Activated T-helper 2 cell treated with anti-CD3 and anti-CD28 coated beads, Interferon-gamma antibody, Interleukin-2, Interleukin-4, amounts not matched to agents 10 μg/mL and 5 μg/mL and 100 μg/mL, durations not matched to agents 14 hours and 24 hours and 36 hours (primary cell): ENCODE data around the gene MMP28. TPM values are rescaled to one million over a fixed set of nuclear protein-coding genes. Genes with fewer than 3 reads are reported as not detected.

Source experiments
- DNase-seq: peaks from one replicate; pipeline ENCODE4 v3.0.0; 2021; ENCODE audit warnings: low spot score
- H3K27ac Mint-ChIP-seq: one replicate; pipeline ENCODE4 v1.8.0; 2021; ENCODE audit warnings: mixed read lengths
- H3K27me3 Mint-ChIP-seq: one replicate; pipeline ENCODE4 v1.8.0; 2021; ENCODE audit warnings: low read depth, mixed read lengths
- H3K36me3 Mint-ChIP-seq: one replicate; pipeline ENCODE4 v1.8.0; 2021; ENCODE audit warnings: low read depth, mixed read lengths
- H3K4me1 Mint-ChIP-seq: one replicate; pipeline ENCODE4 v1.8.0; 2021; ENCODE audit warnings: low read depth, mixed read lengths
- H3K4me3 Mint-ChIP-seq: one replicate; pipeline ENCODE4 v1.8.0; 2021; ENCODE audit warnings: low read depth, mild to moderate bottlenecking, moderate library complexity, mixed read lengths
- H3K9me3 Mint-ChIP-seq: one replicate; pipeline ENCODE4 v1.8.0; 2021; ENCODE audit warnings: mixed read lengths
- intact Hi-C: fragments of 100-400 bp; cut with micrococcal nuclease; formaldehyde crosslinking; loops from one replicate; pipeline ENCODE4 v1.15.1; 2023
- total RNA-seq: library from RNA; stranded (reverse); gene quantifications from 2 replicates; pipeline ENCODE4 v1.2.3, GENCODE V29; 2022

Gene MMP28
- total RNA-seq, 1 donor from 2014 or later, result not detected

- no peaks in the 10 kb centered on the region for H3K36me3 Mint-ChIP-seq
- H3K27me3 Mint-ChIP-seq, result peaks cover 75% of the 10 kb centered on the region
- no peak overlapping the region for H3K4me3 Mint-ChIP-seq
- H3K9me3 Mint-ChIP-seq, result no peaks in the 10 kb centered on the region
- no peak overlapping the region for H3K27ac Mint-ChIP-seq
- H3K4me1 Mint-ChIP-seq, result peaks cover 11% of the 10 kb centered on the region
- intact Hi-C loops, result no loop called here
- DNase-seq, result no peak
Measured at GRCh38 chr17:35793257-35793656, 2.2 kb downstream of the MMP28 start.

- no peak overlapping the region for H3K4me3 Mint-ChIP-seq
- H3K9me3 Mint-ChIP-seq, result no peaks in the 10 kb centered on the region
- H3K27ac Mint-ChIP-seq, result no peak overlapping the region
- intact Hi-C loops, result no loop called here
- H3K36me3 Mint-ChIP-seq, result no peaks in the 10 kb centered on the region
- DNase-seq, result no peak
- peaks cover 11% of the 10 kb centered on the region for H3K4me1 Mint-ChIP-seq
- H3K27me3 Mint-ChIP-seq, result peaks cover 68% of the 10 kb centered on the region
Measured at GRCh38 chr17:35791681-35792350, 3.6 kb downstream of the MMP28 start.

GRCh38 chr17:35790841-35791240, 4.6 kb downstream of the MMP28 start:
- no peaks in the 10 kb centered on the region for H3K36me3 Mint-ChIP-seq
- H3K9me3 Mint-ChIP-seq, result no peaks in the 10 kb centered on the region
- no peak overlapping the region for H3K27ac Mint-ChIP-seq
- intact Hi-C loops, result no loop called here
- no peak overlapping the region for H3K4me3 Mint-ChIP-seq
- DNase-seq, result no peak
- H3K27me3 Mint-ChIP-seq, result peaks cover 66% of the 10 kb centered on the region
- peaks cover 5% of the 10 kb centered on the region for H3K4me1 Mint-ChIP-seq

GRCh38 chr17:35788477-35789368, 6.7 kb downstream of the MMP28 start:
- Mint-ChIP-seq H3K27ac (no peak overlapping the region), H3K36me3 (no peaks in the 10 kb centered on the region), H3K27me3 (peaks cover 51% of the 10 kb centered on the region), H3K4me1 (peaks cover 3% of the 10 kb centered on the region), H3K9me3 (no peaks in the 10 kb centered on the region), H3K4me3 (no peak overlapping the region)
- DNase-seq, result no peak
- intact Hi-C loops, result no loop called here

GRCh38 chr17:35786941-35787432, 8.5 kb downstream of the MMP28 start:
- Mint-ChIP-seq H3K27me3 (peaks cover 38% of the 10 kb centered on the region), H3K4me1 (peaks cover 3% of the 10 kb centered on the region), H3K4me3 (no peak overlapping the region), H3K36me3 (no peaks in the 10 kb centered on the region), H3K27ac (no peak overlapping the region), H3K9me3 (no peaks in the 10 kb centered on the region)
- intact Hi-C loops, result no loop called here
- DNase-seq, result no peak

GRCh38 chr17:35784895-35785294, 10.5 kb downstream of the MMP28 start:
- no peak for DNase-seq
- Mint-ChIP-seq H3K36me3 (no peaks in the 10 kb centered on the region), H3K27ac (no peak overlapping the region), H3K4me3 (no peak overlapping the region), H3K27me3 (peaks cover 37% of the 10 kb centered on the region), H3K9me3 (no peaks in the 10 kb centered on the region), H3K4me1 (peaks cover 3% of the 10 kb centered on the region)
- intact Hi-C loops, result no loop called here

GRCh38 chr17:35780950-35781349, 14.5 kb downstream of the MMP28 start:
- Mint-ChIP-seq H3K4me3 (no peak overlapping the region), H3K27ac (no peak overlapping the region), H3K36me3 (no peaks in the 10 kb centered on the region), H3K4me1 (no peaks in the 10 kb centered on the region), H3K9me3 (no peaks in the 10 kb centered on the region), H3K27me3 (peaks cover 22% of the 10 kb centered on the region)
- DNase-seq, result no peak
- intact Hi-C loops, result no loop called here

GRCh38 chr17:35778641-35779196, 16.7 kb downstream of the MMP28 start:
- Mint-ChIP-seq H3K9me3 (no peaks in the 10 kb centered on the region), H3K27ac (no peak overlapping the region), H3K4me1 (no peaks in the 10 kb centered on the region), H3K36me3 (no peaks in the 10 kb centered on the region), H3K27me3 (peaks cover 26% of the 10 kb centered on the region), H3K4me3 (no peak overlapping the region)
- intact Hi-C loops, result no loop called here
- no peak for DNase-seq

- no peak overlapping the region for H3K4me3 Mint-ChIP-seq
- H3K27ac Mint-ChIP-seq, result no peak overlapping the region
- H3K27me3 Mint-ChIP-seq, result peaks cover 22% of the 10 kb centered on the region
- intact Hi-C loops, result no loop called here
- no peak for DNase-seq
- H3K9me3 Mint-ChIP-seq, result no peaks in the 10 kb centered on the region
- H3K36me3 Mint-ChIP-seq, result no peaks in the 10 kb centered on the region
- H3K4me1 Mint-ChIP-seq, result no peaks in the 10 kb centered on the region
Measured at GRCh38 chr17:35775583-35775982, 19.9 kb downstream of the MMP28 start.

- Mint-ChIP-seq H3K4me1 (no peaks in the 10 kb centered on the region), H3K27ac (no peak overlapping the region), H3K9me3 (no peaks in the 10 kb centered on the region), H3K4me3 (no peak overlapping the region), H3K27me3 (peaks cover 22% of the 10 kb centered on the region), H3K36me3 (no peaks in the 10 kb centered on the region)
- intact Hi-C loops, result no loop called here
- DNase-seq, result no peak
Measured at GRCh38 chr17:35775039-35775438, 20.4 kb downstream of the MMP28 start.

GRCh38 chr17:35774499-35774898, 20.9 kb downstream of the MMP28 start:
- Mint-ChIP-seq H3K9me3 (no peaks in the 10 kb centered on the region), H3K4me1 (no peaks in the 10 kb centered on the region), H3K27me3 (peaks cover 22% of the 10 kb centered on the region), H3K27ac (no peak overlapping the region), H3K36me3 (no peaks in the 10 kb centered on the region), H3K4me3 (no peak overlapping the region)
- intact Hi-C loops, result no loop called here
- DNase-seq, result no peak

GRCh38 chr17:35773679-35774425, 21.6 kb downstream of the MMP28 start:
- H3K4me3 Mint-ChIP-seq, result no peak overlapping the region
- peaks cover 21% of the 10 kb centered on the region for H3K27me3 Mint-ChIP-seq
- H3K4me1 Mint-ChIP-seq, result no peaks in the 10 kb centered on the region
- no peaks in the 10 kb centered on the region for H3K36me3 Mint-ChIP-seq
- H3K9me3 Mint-ChIP-seq, result no peaks in the 10 kb centered on the region
- H3K27ac Mint-ChIP-seq, result no peak overlapping the region
- intact Hi-C loops, result no loop called here
- no peak for DNase-seq
